HTR-8/SVneo (cell line): Measurements from ENCODE around the gene C1QTNF3.
"Not testable (repeated sequence)": the region's sequence is repeated elsewhere in the genome, so short reads cannot be mapped to it uniquely, and the experiment has no call there.

Experiments
- DNase-seq: peaks from one replicate; pipeline ENCODE4 v3.0.0; 2011; ENCODE audit warnings: low spot score, mixed read lengths; ENCODE audit not compliant: insufficient read length
- FAIRE-seq: peaks from 2 replicates; lab custom pipeline; 2011; peaks lifted over from hg19 to GRCh38; lab: Jason Lieb, UNC

C1QTNF3 gene

GRCh38 chr5:34053571-34054399, 10.8 kb upstream of the C1QTNF3 start:
- FAIRE-seq = peak; percentile 28
- no peak for DNase-seq

- no peak for FAIRE-seq
- DNase-seq = no peak
These were observed 10.1 kb upstream of the C1QTNF3 start for GRCh38 chr5:34053133-34053532.

- DNase-seq (no peak), FAIRE-seq (no peak)
These were observed 8.5 kb upstream of the C1QTNF3 start for GRCh38 chr5:34051374-34051980.

- FAIRE-seq (no peak), DNase-seq (no peak)
These were observed 5.0 kb upstream of the C1QTNF3 start for GRCh38 chr5:34047774-34048572.

- no peak for DNase-seq
- no peak for FAIRE-seq
These were observed 4.1 kb upstream of the C1QTNF3 start for GRCh38 chr5:34047143-34047542.

GRCh38 chr5:34045996-34046395, 3.0 kb upstream of the C1QTNF3 start:
- DNase-seq (no peak), FAIRE-seq (no peak)

GRCh38 chr5:34045023-34045422, 2.0 kb upstream of the C1QTNF3 start:
- FAIRE-seq (no peak), DNase-seq (no peak)

GRCh38 chr5:34042321-34042720, 692 bp downstream of the C1QTNF3 start:
- DNase-seq (no peak), FAIRE-seq (no peak)

- FAIRE-seq (no peak), DNase-seq (no peak)
These were observed 1.6 kb downstream of the C1QTNF3 start for GRCh38 chr5:34041247-34041972.

GRCh38 chr5:34040472-34040871, 2.5 kb downstream of the C1QTNF3 start:
- FAIRE-seq (no peak), DNase-seq (no peak)

GRCh38 chr5:34039398-34040157, 3.4 kb downstream of the C1QTNF3 start:
- no peak for DNase-seq
- FAIRE-seq = peak; percentile 9

- FAIRE-seq (peak; percentile 54), DNase-seq (no peak)
These were observed 4.2 kb downstream of the C1QTNF3 start for GRCh38 chr5:34038838-34039237.

- no peak for FAIRE-seq
- DNase-seq = no peak
These were observed 4.6 kb downstream of the C1QTNF3 start for GRCh38 chr5:34038390-34038789.

- FAIRE-seq (no peak), DNase-seq (no peak)
These were observed 5.3 kb downstream of the C1QTNF3 start for GRCh38 chr5:34037726-34038125.

GRCh38 chr5:34035756-34036155, 7.3 kb downstream of the C1QTNF3 start:
- FAIRE-seq = no peak

GRCh38 chr5:34034534-34035327, 8.3 kb downstream of the C1QTNF3 start:
- no peak for FAIRE-seq
- DNase-seq = no peak

More at GRCh38 chr5:34035756-34036155, 7.3 kb downstream of the C1QTNF3 start:
- no peak for DNase-seq

- no peak for DNase-seq
- no peak for FAIRE-seq
These were observed 11.0 kb downstream of the C1QTNF3 start for GRCh38 chr5:34031966-34032365.

GRCh38 chr5:34031117-34031516, 11.9 kb downstream of the C1QTNF3 start:
- no peak for DNase-seq
- no peak for FAIRE-seq

- not testable (repeated sequence) for FAIRE-seq
These were observed 12.4 kb downstream of the C1QTNF3 start for GRCh38 chr5:34030585-34030984.

More at GRCh38 chr5:34030585-34030984, 12.4 kb downstream of the C1QTNF3 start:
- not testable (repeated sequence) for DNase-seq
